HepG2 (cell line): ENCODE measurements around the gene NUDT1. TPM values are rescaled to one million over a fixed set of nuclear protein-coding genes. Genes with fewer than 3 reads are reported as not detected.

ENCODE experiments used
- AGO2 ChIP-seq: fragments of 200-400 bp; formaldehyde crosslinking; optimal IDR thresholded peaks from 2 replicates; pipeline ENCODE3; 2017; ENCODE audit warnings: mild to moderate bottlenecking, low read depth, low read length, moderate library complexity
- CEBPB ChIP-seq: IDR thresholded peaks from 2 replicates; pipeline ENCODE4 v1.6.1; 2011; ENCODE audit warnings: low read depth, low read length, improper control_type of control experiment, borderline replicate concordance
- DPF2 ChIP-seq: sonication (generic); formaldehyde crosslinking; IDR thresholded peaks from 2 replicates; pipeline ENCODE4 v1.4.0; 2020; ENCODE audit warnings: mild to moderate bottlenecking, low read depth, missing genetic modification reagents, borderline replicate concordance
- E2F1 ChIP-seq: sonication (generic); formaldehyde crosslinking; IDR thresholded peaks from 2 replicates; pipeline ENCODE4 v1.5.0; 2020; ENCODE audit warnings: missing genetic modification reagents
- HOXA3 ChIP-seq: sonication (generic); formaldehyde crosslinking; IDR thresholded peaks from 2 replicates; pipeline ENCODE4 v1.5.0; 2020; ENCODE audit warnings: missing genetic modification reagents
- HOXA9 ChIP-seq: sonication (generic); formaldehyde crosslinking; IDR thresholded peaks from 2 replicates; pipeline ENCODE4 v1.8.1; 2022; ENCODE audit warnings: missing genetic modification reagents, mild to moderate bottlenecking, moderate library complexity, borderline replicate concordance
- NR2F2 ChIP-seq: IDR thresholded peaks from 2 replicates; pipeline ENCODE4 v1.6.1; 2012; ENCODE audit warnings: low read depth, inconsistent platforms, borderline replicate concordance
- RFX5 ChIP-seq: IDR thresholded peaks from 2 replicates; pipeline ENCODE4 v1.6.1; 2011; ENCODE audit warnings: low read depth, low read length, improper control_type of control experiment
- STAT5B ChIP-seq: sonication (generic); formaldehyde crosslinking; IDR thresholded peaks from 2 replicates; pipeline ENCODE4 v1.4.0; 2020; ENCODE audit warnings: missing genetic modification reagents
- TAF1 ChIP-seq: sonication (generic); formaldehyde crosslinking; IDR thresholded peaks from 2 replicates; pipeline ENCODE4 v1.4.0; 2020; ENCODE audit warnings: missing genetic modification reagents
- ZNF260 ChIP-seq: sonication (generic); formaldehyde crosslinking; IDR thresholded peaks from 2 replicates; pipeline ENCODE4 v1.4.0; 2020; ENCODE audit warnings: missing genetic modification reagents, low read depth, mild to moderate bottlenecking, borderline replicate concordance
- ZNF274 ChIP-seq: sonication (generic); formaldehyde crosslinking; IDR thresholded peaks from 2 replicates; pipeline ENCODE4 v1.5.1; 2020; ENCODE audit warnings: mild to moderate bottlenecking, missing genetic modification reagents
- ZNF3 ChIP-seq: IDR thresholded peaks from 2 replicates; pipeline ENCODE4 v1.7.0; 2017; ENCODE audit warnings: inconsistent platforms
- ZNF543 ChIP-seq: sonication (generic); formaldehyde crosslinking; IDR thresholded peaks from 2 replicates; pipeline ENCODE4 v1.4.0; 2020; ENCODE audit warnings: mild to moderate bottlenecking, missing genetic modification reagents
- ZNF549 ChIP-seq: sonication (generic); formaldehyde crosslinking; IDR thresholded peaks from 2 replicates; pipeline ENCODE4 v1.5.0; 2020; ENCODE audit warnings: missing genetic modification reagents
- ZNF574 ChIP-seq: sonication (generic); formaldehyde crosslinking; IDR thresholded peaks from 2 replicates; pipeline ENCODE4 v1.4.0; 2020; ENCODE audit warnings: missing genetic modification reagents
- ZNF605 ChIP-seq: sonication (generic); formaldehyde crosslinking; IDR thresholded peaks from 2 replicates; pipeline ENCODE4 v1.8.0; 2022; ENCODE audit warnings: mild to moderate bottlenecking, missing genetic modification reagents
- ZNF639 ChIP-seq: conservative IDR thresholded peaks from 2 replicates; pipeline ENCODE4 v1.6.1; 2018; ENCODE audit warnings: missing genetic modification reagents
- ZNF768 ChIP-seq: sonication (generic); formaldehyde crosslinking; IDR thresholded peaks from 2 replicates; pipeline ENCODE4 v1.4.0; 2020; ENCODE audit warnings: missing genetic modification reagents
- polyA plus RNA-seq, 8 experiments: library from polyadenylated mRNA; depleted of rRNA in 3 of 8; stranded (reverse) in 7 of 8; unstranded in 1 of 8; fragments of >200 nt; fragmentation: Illumina TruSeq in 4 of 8; extraction: Trizol in 4 of 8; gene quantifications; 2 replicates each; pipeline versions ENCODE4 v1.2.1 to v1.2.3, GENCODE V29; 2011 to 2016; ENCODE audit warnings: low read depth in 4 of 8, missing spikeins in 1 of 8, mixed read lengths in 1 of 8; ENCODE audit not compliant: insufficient read depth in 1 of 8
- total RNA-seq, 5 experiments: library from RNA; depleted of rRNA; stranded (reverse); fragments of >200 nt; fragmentation: Illumina TruSeq; extraction: Trizol; gene quantifications; 2 replicates each; pipeline ENCODE4 v1.2.3, GENCODE V29; 2016; ENCODE audit warnings: low read depth in 1 of 5
- TF ChIP-seq, protein P1 (sequence below): sonication (generic); formaldehyde crosslinking; IDR thresholded peaks from 2 replicates; pipeline ENCODE4 v1.8.0; 2022; ENCODE audit warnings: mild to moderate bottlenecking, missing genetic modification reagents, moderate library complexity
- TF ChIP-seq, protein P2 (sequence below): IDR thresholded peaks from 2 replicates; pipeline ENCODE4 v1.6.1; 2018; ENCODE audit warnings: missing genetic modification reagents, mild to moderate bottlenecking, missing compliant biosample characterization

Gene NUDT1
- total and polyA plus RNA-seq, 2 of the 13 experiments (the other 11 are each of a cell fraction or from before 2014, with no cell fraction given) = 9.1 to 26.8 TPM

DNA sequence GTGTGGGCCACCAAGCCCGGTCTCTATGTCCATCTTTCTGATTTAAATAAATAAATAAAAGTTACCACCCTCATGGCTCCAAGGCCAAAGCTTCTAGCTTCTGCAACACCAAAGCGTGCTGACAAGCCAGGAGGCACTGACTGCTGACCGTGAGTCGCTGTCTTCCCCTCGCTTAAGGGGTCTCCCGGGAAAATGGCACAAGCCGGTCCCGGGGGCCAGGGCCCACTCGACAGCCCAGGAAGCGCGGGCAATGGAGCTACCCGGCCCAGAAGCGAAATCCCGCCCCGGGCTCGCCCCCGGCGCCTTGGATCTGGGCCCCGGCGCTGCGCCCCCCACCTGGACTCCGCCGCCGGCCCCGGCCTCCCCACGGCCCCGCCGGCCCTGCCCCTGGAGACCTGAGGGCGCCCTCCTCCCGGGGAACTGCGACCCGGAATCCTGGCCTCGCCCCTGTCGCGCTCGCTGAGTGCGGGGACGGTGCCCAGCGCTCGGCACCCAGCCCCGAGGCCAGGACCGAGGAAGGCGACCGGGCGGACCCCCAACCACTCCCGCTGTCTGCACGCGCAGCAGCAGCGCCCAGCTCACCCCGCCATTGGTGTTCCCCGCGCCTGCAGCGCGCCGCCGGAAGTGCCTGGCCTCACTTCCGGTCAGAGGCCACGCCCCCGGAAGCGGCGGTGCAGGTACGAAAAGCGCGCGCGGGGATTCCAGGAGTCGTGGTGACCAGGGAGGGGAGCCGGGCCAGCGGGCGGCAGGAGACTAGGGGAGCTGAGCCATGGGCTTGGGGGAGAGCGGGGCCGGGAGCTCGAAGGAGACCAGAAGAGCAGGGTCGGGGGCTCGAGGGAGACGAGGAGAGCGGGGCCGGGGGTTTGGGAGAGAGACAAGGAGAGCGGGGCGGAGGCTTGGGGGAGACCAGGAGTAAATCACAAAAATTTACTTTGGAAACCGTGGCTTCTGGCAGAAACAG, at the start of gene NUDT1, which contains the start of gene MRM2 (continued):
- peak; percentile 97 for TF ChIP-seq E2F1 (CRISPR knock-in tag)
- TF ChIP-seq CEBPB = no peak
- no peak for TF ChIP-seq ZNF605 (CRISPR knock-in tag)
- TF ChIP-seq NR2F2 = no peak
- peak; percentile 53; the same call in 1 of the 2 replicates for TF ChIP-seq ZNF543 (CRISPR knock-in tag)
- TF ChIP-seq RFX5 = peak; percentile 56; the same call in 1 of the 2 replicates
- no peak for TF ChIP-seq DPF2 (CRISPR knock-in tag)
- TF ChIP-seq ZNF639 (CRISPR knock-in tag) = no peak
- peak; percentile 72 for TF ChIP-seq ZNF768 (CRISPR knock-in tag)
- no peak for TF ChIP-seq ZNF260 (CRISPR knock-in tag)
- peak; percentile 67 for TF ChIP-seq AGO2
- TF ChIP-seq TAF1 (CRISPR knock-in tag) = peak; percentile 97
- TF ChIP-seq HOXA9 (CRISPR knock-in tag) = peak; percentile 94
- TF ChIP-seq, protein P1, sequence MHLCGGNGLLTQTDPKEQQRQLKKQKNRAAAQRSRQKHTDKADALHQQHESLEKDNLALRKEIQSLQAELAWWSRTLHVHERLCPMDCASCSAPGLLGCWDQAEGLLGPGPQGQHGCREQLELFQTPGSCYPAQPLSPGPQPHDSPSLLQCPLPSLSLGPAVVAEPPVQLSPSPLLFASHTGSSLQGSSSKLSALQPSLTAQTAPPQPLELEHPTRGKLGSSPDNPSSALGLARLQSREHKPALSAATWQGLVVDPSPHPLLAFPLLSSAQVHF (CRISPR knock-in tag) = peak; percentile 92; the same call in 1 of the 2 replicates
- no peak; the same call in 1 of the 2 replicates for TF ChIP-seq STAT5B (CRISPR knock-in tag)
- peak; percentile 92 for TF ChIP-seq ZNF274
- no peak; the same call in 1 of the 2 replicates for TF ChIP-seq ZNF549 (CRISPR knock-in tag)
- TF ChIP-seq ZNF574 = peak; percentile 92
- no peak for TF ChIP-seq ZNF3 (CRISPR knock-in tag)
- TF ChIP-seq, protein P2, sequence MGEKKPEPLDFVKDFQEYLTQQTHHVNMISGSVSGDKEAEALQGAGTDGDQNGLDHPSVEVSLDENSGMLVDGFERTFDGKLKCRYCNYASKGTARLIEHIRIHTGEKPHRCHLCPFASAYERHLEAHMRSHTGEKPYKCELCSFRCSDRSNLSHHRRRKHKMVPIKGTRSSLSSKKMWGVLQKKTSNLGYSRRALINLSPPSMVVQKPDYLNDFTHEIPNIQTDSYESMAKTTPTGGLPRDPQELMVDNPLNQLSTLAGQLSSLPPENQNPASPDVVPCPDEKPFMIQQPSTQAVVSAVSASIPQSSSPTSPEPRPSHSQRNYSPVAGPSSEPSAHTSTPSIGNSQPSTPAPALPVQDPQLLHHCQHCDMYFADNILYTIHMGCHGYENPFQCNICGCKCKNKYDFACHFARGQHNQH (CRISPR knock-in tag) = peak; percentile 55; the same call in 1 of the 2 replicates
- peak; percentile 77 for TF ChIP-seq HOXA3 (CRISPR knock-in tag)
